MM.1S (cell line): Measurements from ENCODE around the gene C14orf119.

Experiments used
- DNase-seq: peaks from one replicate; pipeline ENCODE4 v3.0.0-alpha.2; 2015
- H2AFZ ChIP-seq: fragments of 300-600 bp; sonication (generic); 2 replicates; pipeline ENCODE4 v1.6.0; 2016; ENCODE audit warnings: antibody characterized with exemption, low read length
- H3F3A ChIP-seq: fragments of 300-600 bp; sonication (generic); 2 replicates; pipeline ENCODE4 v1.6.1; 2016; ENCODE audit warnings: mild to moderate bottlenecking, antibody characterized with exemption, low read length, moderate library complexity, mixed read lengths; ENCODE audit not compliant: insufficient read depth
- H3K27ac ChIP-seq: fragments of 300-600 bp; sonication (generic); 2 replicates; pipeline ENCODE4 v1.5.1; 2016; ENCODE audit warnings: mild to moderate bottlenecking, low read length
- H3K27me3 ChIP-seq: fragments of 300-600 bp; sonication (generic); replicated peaks from 2 replicates; pipeline ENCODE4 v1.6.0; 2016; ENCODE audit warnings: low read length; ENCODE audit not compliant: insufficient read depth
- H3K36me3 ChIP-seq: fragments of 300-600 bp; sonication (generic); replicated peaks from 2 replicates; pipeline ENCODE4 v1.6.1; 2016; ENCODE audit warnings: mild to moderate bottlenecking, low read length, mixed read lengths; ENCODE audit not compliant: insufficient read depth
- H3K4me1 ChIP-seq: fragments of 300-600 bp; sonication (generic); 2 replicates; pipeline ENCODE4 v1.6.1; 2016; ENCODE audit warnings: low read length, mixed read lengths
- H3K4me2 ChIP-seq: fragments of 300-600 bp; sonication (generic); 2 replicates; pipeline ENCODE4 v1.6.0; 2016; ENCODE audit warnings: low read depth, low read length
- H3K4me3 ChIP-seq: fragments of 300-600 bp; sonication (generic); 2 replicates; pipeline ENCODE4 v1.5.1; 2016; ENCODE audit warnings: low read length, mixed read lengths
- H3K79me2 ChIP-seq: fragments of 300-600 bp; sonication (generic); 2 replicates; pipeline ENCODE4 v1.6.1; 2016; ENCODE audit warnings: mixed run types, low read length, mixed read lengths
- H3K9ac ChIP-seq: fragments of 300-600 bp; sonication (generic); 2 replicates; pipeline ENCODE4 v1.6.1; 2016; ENCODE audit warnings: low read length, mixed read lengths
- H3K9me2 ChIP-seq: fragments of 300-600 bp; sonication (generic); replicated peaks from 2 replicates; pipeline ENCODE4 v1.6.1; 2016; ENCODE audit warnings: mild to moderate bottlenecking, low read length, mixed read lengths; ENCODE audit not compliant: insufficient read depth
- H3K9me3 ChIP-seq: fragments of 300-600 bp; sonication (generic); replicated peaks from 2 replicates; pipeline ENCODE4 v1.6.1; 2016; ENCODE audit warnings: mild to moderate bottlenecking, low read length, mixed read lengths; ENCODE audit not compliant: insufficient read depth
- H4K20me1 ChIP-seq: fragments of 300-600 bp; sonication (generic); 2 replicates; pipeline ENCODE4 v1.6.1; 2016; ENCODE audit warnings: mild to moderate bottlenecking, low read length, moderate library complexity, mixed read lengths; ENCODE audit not compliant: insufficient read depth
- EZH2 ChIP-seq: fragments of 300-600 bp; sonication (generic); optimal IDR thresholded peaks from 2 replicates; pipeline ENCODE3; 2017; ENCODE audit warnings: low read depth, mild to moderate bottlenecking, antibody characterized with exemption, low read length, mixed read lengths
- EZH2phosphoT487 ChIP-seq: fragments of 300-600 bp; sonication (generic); IDR thresholded peaks from 2 replicates; pipeline ENCODE4 v1.6.1; 2018; ENCODE audit warnings: antibody characterized with exemption, low read length
- TF ChIP-seq, protein P1 (sequence below): fragments of 300-600 bp; sonication (generic); IDR thresholded peaks from 2 replicates; pipeline ENCODE4 v1.5.1; 2016; ENCODE audit warnings: antibody characterized with exemption, low read length, mixed read lengths

Gene C14orf119

DNA sequence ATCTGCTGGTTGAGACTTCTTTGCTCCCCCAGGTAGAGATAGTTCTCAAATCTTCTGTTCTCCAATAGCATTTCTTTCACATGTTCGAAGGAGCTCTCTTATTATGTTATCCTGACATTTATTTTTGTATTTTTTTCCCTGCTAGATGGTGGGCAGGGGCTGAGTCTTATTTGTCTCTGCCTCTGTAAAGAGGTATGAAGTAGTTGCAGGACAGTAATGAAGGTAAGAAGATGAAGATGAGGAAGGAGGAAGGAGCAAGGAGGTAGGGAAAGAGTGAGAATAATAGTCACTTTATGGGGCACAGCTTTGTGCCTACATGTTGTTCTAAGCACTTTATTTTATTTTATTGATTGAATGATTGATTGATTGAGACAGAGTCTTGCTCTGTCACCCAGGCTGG lies 14.5 kb downstream of the C14orf119 start:
- H4K20me1 ChIP-seq = no peaks in the 10 kb centered on the region
- no peaks in the 10 kb centered on the region for H3K9me2 ChIP-seq
- no peaks in the 10 kb centered on the region for H3K9me3 ChIP-seq
- H3K4me2 ChIP-seq = no peak overlapping the region
- DNase-seq = no peak
- no peak for TF ChIP-seq EZH2
- H3F3A ChIP-seq = no peaks in the 10 kb centered on the region
- H3K9ac ChIP-seq = no peak overlapping the region
- peaks cover 9% of the 10 kb centered on the region for H3K4me1 ChIP-seq
- no peak overlapping the region for H2AFZ ChIP-seq
- no peaks in the 10 kb centered on the region for H3K36me3 ChIP-seq
- H3K27me3 ChIP-seq = no peaks in the 10 kb centered on the region; the same call in 1 of the 2 replicates
- H3K27ac ChIP-seq = no peak overlapping the region
- H3K79me2 ChIP-seq = no peaks in the 10 kb centered on the region
- H3K4me3 ChIP-seq = no peak overlapping the region

DNA sequence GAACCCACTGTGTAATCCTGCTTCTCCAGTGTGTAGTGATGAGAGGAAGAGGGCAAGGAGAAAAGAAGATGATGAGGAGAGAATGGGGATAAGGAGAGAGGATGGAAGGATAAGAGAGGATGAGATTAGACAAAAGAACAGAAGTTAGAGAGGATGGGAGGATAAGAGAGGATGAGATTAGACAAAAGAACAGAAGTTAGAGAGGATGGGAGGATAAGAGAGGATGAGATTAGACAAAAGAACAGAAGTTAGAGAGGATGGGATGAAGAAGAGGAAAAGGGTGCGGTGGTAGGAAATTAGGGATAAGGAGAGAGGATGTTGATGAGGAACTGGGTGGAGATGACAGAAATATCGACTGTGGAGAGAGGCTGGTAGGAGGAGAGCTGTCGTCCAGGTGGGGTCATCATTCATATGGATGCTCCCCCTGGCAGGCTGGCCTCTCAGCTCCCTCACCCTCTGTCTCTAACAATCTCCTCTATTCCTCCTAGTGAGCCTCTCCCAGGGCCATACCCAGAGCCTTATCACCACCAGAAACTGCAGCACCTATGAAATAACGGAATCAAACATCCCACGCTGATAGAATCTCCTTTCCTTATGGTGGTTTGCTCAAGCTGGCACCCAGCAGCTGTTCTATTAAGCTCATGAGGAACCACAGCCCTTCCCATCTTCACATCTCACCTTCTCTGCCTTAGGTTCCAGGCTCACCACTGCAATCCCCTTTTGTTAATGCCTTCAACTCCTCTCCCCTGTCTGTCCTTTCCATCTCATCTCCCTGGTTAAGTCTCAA lies 15.5 kb downstream of the C14orf119 start:
- no peak overlapping the region for H3K9ac ChIP-seq
- H3K9me2 ChIP-seq = no peaks in the 10 kb centered on the region
- H3K27me3 ChIP-seq = no peaks in the 10 kb centered on the region; the same call in 1 of the 2 replicates
- no peaks in the 10 kb centered on the region for H3K36me3 ChIP-seq
- H2AFZ ChIP-seq = no peak overlapping the region
- DNase-seq = no peak
- H3F3A ChIP-seq = no peaks in the 10 kb centered on the region
- TF ChIP-seq EZH2phosphoT487 = no peak
- no peak overlapping the region for H3K27ac ChIP-seq
- H4K20me1 ChIP-seq = no peaks in the 10 kb centered on the region
- no peak overlapping the region for H3K4me3 ChIP-seq
- H3K9me3 ChIP-seq = no peaks in the 10 kb centered on the region
- H3K4me1 ChIP-seq = peaks cover 9% of the 10 kb centered on the region
- H3K79me2 ChIP-seq = no peaks in the 10 kb centered on the region
- no peak overlapping the region for H3K4me2 ChIP-seq

DNA sequence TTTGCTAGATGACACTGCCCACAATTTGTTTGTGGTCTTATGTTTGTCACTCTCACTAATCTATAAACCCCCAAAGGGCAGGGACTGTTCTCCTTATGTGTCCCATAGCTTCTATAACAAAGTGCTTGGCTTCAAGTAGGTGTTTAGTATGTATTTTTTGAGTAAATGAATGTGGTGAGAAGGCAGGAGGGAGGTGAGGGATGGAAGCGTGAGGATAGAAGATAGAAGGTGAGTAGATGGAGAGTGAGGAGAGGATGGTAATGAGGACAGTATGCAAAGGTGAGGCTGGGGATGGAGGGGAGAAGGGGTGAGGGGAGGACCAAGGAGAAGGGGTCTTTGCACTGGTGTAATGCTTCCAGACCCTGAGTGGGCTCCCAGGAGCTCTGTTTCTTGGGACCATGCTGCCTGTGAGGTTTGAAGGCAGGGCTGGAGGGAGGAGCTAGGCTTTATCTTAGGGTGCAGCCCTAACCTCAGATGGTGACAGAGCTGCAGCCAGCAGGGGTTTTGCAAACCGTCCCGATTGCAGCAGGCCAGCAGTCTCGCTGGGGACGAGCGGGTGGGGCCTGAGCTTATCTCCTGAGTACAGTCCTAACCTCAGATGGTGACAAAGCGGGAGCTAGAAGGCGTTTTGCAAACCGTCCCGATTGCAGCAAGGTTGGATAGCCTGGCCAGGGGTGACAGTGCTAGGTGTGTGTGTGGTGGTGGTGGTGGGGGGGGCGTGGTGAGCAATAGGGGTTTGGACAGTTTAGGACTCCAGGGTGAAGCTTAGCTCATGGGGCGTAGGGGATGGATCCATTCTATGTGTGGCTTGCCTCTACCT lies 17.3 kb downstream of the C14orf119 start:
- TF ChIP-seq, protein P1, sequence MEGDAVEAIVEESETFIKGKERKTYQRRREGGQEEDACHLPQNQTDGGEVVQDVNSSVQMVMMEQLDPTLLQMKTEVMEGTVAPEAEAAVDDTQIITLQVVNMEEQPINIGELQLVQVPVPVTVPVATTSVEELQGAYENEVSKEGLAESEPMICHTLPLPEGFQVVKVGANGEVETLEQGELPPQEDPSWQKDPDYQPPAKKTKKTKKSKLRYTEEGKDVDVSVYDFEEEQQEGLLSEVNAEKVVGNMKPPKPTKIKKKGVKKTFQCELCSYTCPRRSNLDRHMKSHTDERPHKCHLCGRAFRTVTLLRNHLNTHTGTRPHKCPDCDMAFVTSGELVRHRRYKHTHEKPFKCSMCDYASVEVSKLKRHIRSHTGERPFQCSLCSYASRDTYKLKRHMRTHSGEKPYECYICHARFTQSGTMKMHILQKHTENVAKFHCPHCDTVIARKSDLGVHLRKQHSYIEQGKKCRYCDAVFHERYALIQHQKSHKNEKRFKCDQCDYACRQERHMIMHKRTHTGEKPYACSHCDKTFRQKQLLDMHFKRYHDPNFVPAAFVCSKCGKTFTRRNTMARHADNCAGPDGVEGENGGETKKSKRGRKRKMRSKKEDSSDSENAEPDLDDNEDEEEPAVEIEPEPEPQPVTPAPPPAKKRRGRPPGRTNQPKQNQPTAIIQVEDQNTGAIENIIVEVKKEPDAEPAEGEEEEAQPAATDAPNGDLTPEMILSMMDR = no peak
- no peak for TF ChIP-seq EZH2
- TF ChIP-seq EZH2phosphoT487 = no peak
- no peaks in the 10 kb centered on the region for H3K9me3 ChIP-seq
- DNase-seq = no peak
- H4K20me1 ChIP-seq = no peaks in the 10 kb centered on the region
- no peak overlapping the region for H2AFZ ChIP-seq
- no peak overlapping the region for H3K4me3 ChIP-seq
- H3K4me1 ChIP-seq = no peaks in the 10 kb centered on the region
- H3K4me2 ChIP-seq = no peak overlapping the region
- H3K36me3 ChIP-seq = no peaks in the 10 kb centered on the region
- H3K79me2 ChIP-seq = no peaks in the 10 kb centered on the region
- no peak overlapping the region for H3K27ac ChIP-seq
- H3K27me3 ChIP-seq = no peaks in the 10 kb centered on the region; the same call in 1 of the 2 replicates
- no peaks in the 10 kb centered on the region for H3K9me2 ChIP-seq
- no peak overlapping the region for H3K9ac ChIP-seq
- no peaks in the 10 kb centered on the region for H3F3A ChIP-seq

DNA sequence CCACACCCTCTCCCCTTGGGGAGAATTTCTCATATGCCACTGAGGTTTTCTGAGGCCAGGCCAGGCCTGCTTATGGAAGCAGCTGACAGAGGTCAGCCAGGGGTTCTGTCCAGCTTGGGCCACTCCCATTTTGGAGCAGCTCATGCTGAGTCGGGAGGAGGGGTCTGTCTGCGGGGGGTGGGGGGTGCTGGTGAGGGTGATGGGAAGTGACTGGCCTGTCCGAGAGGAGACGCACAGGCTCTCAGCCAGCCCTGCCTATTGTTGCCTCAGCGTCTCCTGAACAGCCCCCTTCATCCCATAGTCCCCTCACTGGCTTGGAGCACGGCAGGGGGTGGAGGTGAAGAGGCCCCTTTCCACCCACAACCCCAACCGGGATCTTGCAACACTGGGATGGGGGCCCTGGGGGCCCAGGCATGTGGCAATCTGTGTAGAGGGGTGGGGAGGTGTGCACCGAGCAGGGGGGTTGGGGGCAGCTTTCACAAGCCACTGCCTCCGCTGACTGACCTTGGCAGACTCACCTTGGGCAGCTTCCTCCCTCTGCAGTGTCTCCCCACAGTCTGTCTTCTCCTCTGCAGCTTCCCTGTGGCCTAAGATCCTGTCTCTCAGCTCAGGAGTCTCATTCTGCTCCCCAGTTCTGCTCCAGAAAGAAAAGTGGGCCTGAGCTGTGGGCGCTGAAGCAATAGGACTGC lies 18.3 kb downstream of the C14orf119 start:
- Histone ChIP-seq H4K20me1 (no peaks in the 10 kb centered on the region), H3K27ac (no peak overlapping the region), H3K9me2 (no peaks in the 10 kb centered on the region), H3K4me2 (no peak overlapping the region), H3F3A (no peaks in the 10 kb centered on the region), H3K4me1 (no peaks in the 10 kb centered on the region), H3K9ac (no peak overlapping the region), H2AFZ (no peak overlapping the region), H3K27me3 (no peaks in the 10 kb centered on the region; the same call in 1 of the 2 replicates), H3K9me3 (no peaks in the 10 kb centered on the region), H3K36me3 (no peaks in the 10 kb centered on the region), H3K79me2 (no peaks in the 10 kb centered on the region), H3K4me3 (no peak overlapping the region)
- TF ChIP-seq EZH2phosphoT487 (no peak), EZH2 (no peak)
- DNase-seq = no peak
